ENCODE results near the gene CETP. TPM values are rescaled to one million over a fixed set of nuclear protein-coding genes. Genes with fewer than 3 reads are reported as not detected.
A peak's percentile ranks its signal among the peaks of the same experiment; 100 is the strongest.

CETP gene
- total and polyA plus RNA-seq, 9 of the 15 experiments (the other 6 are each of a cell fraction or from before 2014, with no cell fraction given): 0.07 to 0.11 TPM; not detected in 7

- no peak for TF ChIP-seq ZBTB26 (CRISPR knock-in tag; IDR thresholded peaks at IDR 0.05)
- TF ChIP-seq L3MBTL2 (IDR thresholded peaks at IDR 0.05): peak; percentile 65; the same call in 1 of the 2 replicates
- peak; percentile 23 for TF ChIP-seq HNRNPK (IDR thresholded peaks at IDR 0.05; ENCODE audit: low read depth, low read length, poor library complexity, severe bottlenecking)
- TF ChIP-seq CREB1 (IDR thresholded peaks at IDR 0.05): peak; percentile 87
- TF ChIP-seq CREB1 (CRISPR knock-in tag; IDR thresholded peaks at IDR 0.05): peak; percentile 90
- TF ChIP-seq U2AF1 (optimal IDR thresholded peaks at IDR 0.05; ENCODE audit: low read depth, low read length): peak; percentile 90
- TF ChIP-seq LCOR (CRISPR knock-in tag; IDR thresholded peaks at IDR 0.05): 0 out of 2 replicates have a peak, but pooled peaks have one; percentile 18
- TF ChIP-seq ZNF766 (CRISPR knock-in tag; conservative IDR thresholded peaks at IDR 0.05): peak; percentile 84
- TF ChIP-seq, protein P1, sequence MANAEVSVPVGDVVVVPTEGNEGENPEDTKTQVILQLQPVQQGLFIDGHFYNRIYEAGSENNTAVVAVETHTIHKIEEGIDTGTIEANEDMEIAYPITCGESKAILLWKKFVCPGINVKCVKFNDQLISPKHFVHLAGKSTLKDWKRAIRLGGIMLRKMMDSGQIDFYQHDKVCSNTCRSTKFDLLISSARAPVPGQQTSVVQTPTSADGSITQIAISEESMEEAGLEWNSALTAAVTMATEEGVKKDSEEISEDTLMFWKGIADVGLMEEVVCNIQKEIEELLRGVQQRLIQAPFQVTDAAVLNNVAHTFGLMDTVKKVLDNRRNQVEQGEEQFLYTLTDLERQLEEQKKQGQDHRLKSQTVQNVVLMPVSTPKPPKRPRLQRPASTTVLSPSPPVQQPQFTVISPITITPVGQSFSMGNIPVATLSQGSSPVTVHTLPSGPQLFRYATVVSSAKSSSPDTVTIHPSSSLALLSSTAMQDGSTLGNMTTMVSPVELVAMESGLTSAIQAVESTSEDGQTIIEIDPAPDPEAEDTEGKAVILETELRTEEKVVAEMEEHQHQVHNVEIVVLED (CRISPR knock-in tag; IDR thresholded peaks at IDR 0.05): peak; percentile 68; the same call in 1 of the 2 replicates
- peak; percentile 98 for TF ChIP-seq CXXC5 (CRISPR knock-in tag; IDR thresholded peaks at IDR 0.05)
- TF ChIP-seq CBX2 (IDR thresholded peaks at IDR 0.05; ENCODE audit: insufficient read depth, low read length, poor library complexity, severe bottlenecking): no peak
- peak; percentile 60 for TF ChIP-seq HCFC1 (IDR thresholded peaks at IDR 0.05; ENCODE audit: low read depth, low read length)
- TF ChIP-seq RCOR1 (IDR thresholded peaks at IDR 0.05; ENCODE audit: borderline replicate concordance in 1 of 2, low read depth in 2 of 2, low read length in 2 of 2): peak; percentile 56 to 88; a peak in 3 of 4 replicates
- TF ChIP-seq ZNF431 (CRISPR knock-in tag; IDR thresholded peaks at IDR 0.05): no peak
- TF ChIP-seq, protein P2, sequence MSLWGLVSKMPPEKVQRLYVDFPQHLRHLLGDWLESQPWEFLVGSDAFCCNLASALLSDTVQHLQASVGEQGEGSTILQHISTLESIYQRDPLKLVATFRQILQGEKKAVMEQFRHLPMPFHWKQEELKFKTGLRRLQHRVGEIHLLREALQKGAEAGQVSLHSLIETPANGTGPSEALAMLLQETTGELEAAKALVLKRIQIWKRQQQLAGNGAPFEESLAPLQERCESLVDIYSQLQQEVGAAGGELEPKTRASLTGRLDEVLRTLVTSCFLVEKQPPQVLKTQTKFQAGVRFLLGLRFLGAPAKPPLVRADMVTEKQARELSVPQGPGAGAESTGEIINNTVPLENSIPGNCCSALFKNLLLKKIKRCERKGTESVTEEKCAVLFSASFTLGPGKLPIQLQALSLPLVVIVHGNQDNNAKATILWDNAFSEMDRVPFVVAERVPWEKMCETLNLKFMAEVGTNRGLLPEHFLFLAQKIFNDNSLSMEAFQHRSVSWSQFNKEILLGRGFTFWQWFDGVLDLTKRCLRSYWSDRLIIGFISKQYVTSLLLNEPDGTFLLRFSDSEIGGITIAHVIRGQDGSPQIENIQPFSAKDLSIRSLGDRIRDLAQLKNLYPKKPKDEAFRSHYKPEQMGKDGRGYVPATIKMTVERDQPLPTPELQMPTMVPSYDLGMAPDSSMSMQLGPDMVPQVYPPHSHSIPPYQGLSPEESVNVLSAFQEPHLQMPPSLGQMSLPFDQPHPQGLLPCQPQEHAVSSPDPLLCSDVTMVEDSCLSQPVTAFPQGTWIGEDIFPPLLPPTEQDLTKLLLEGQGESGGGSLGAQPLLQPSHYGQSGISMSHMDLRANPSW (CRISPR knock-in tag; IDR thresholded peaks at IDR 0.05): peak; percentile 73; the same call in 1 of the 2 replicates
- peak; percentile 76 for TF ChIP-seq ZFX (CRISPR knock-in tag; IDR thresholded peaks at IDR 0.05)
- 0 out of 4 replicates have a peak, but pooled peaks of 1 of the 2 experiments have one; percentile 11 for TF ChIP-seq BCLAF1 (IDR thresholded peaks at IDR 0.05; ENCODE audit: borderline replicate concordance in 1 of 2, control insufficient read depth in 1 of 2, low read depth in 2 of 2, low read length in 1 of 2)
Measured at GRCh38 chr16:56931892-56932720, 29.6 kb upstream of the CETP start, which contains the start of gene HERPUD1 (continued).

All from K562 (cell line).